K562 (cell line): Measurements from ENCODE around the gene VPS45. TPM values are rescaled to one million over a fixed set of nuclear protein-coding genes. Genes with fewer than 3 reads are reported as not detected.

Experiments
- ATAC-seq: fragments of 200-7000 bp; cut with Tn5 transposase; 3 replicates; pipeline ENCODE4 v1.9.1; 2020; ENCODE audit warnings: moderate library complexity
- Bru-seq: library from RNA; stranded (reverse); fragments of 400-500 nt; gene quantifications from one replicate; lab custom pipeline; 2021; lab: Mats Ljungman, UMichigan
- BruChase-seq, 2 experiments: library from RNA; stranded (reverse); fragments of 400-500 nt; gene quantifications; one replicate each; lab custom pipeline; 2021; lab: Mats Ljungman, UMichigan
- BruUV-seq: library from RNA; stranded (reverse); fragments of 400-500 nt; replicated peaks from 2 replicates; lab custom pipeline; 2021; lab: Mats Ljungman, UMichigan
- CTCF ChIA-PET: fragments of 300-600 bp; formaldehyde crosslinking; extraction: SDS; loops from one replicate; lab custom pipeline; 2021; ENCODE audit warnings: low intra/inter-chr PET ratio; lab: Yijun Ruan, JAX
- POLR2A ChIA-PET: fragments of 300-600, 350-650 bp; sonication (Branson Sonifier 250); formaldehyde crosslinking; extraction: SDS; loops from one replicate; lab custom pipeline; 2021; ENCODE audit warnings: antibody characterized with exemption, inconsistent platforms; lab: Yijun Ruan, JAX
- DNase-seq, 4 experiments: peaks; one replicate each; pipeline versions ENCODE4 v3.0.0 to v3.0.0-alpha.2; 2011 to 2018; ENCODE audit warnings: low spot score in 3 of 4, mixed read lengths in 3 of 4; ENCODE audit errors: extremely low read depth in 1 of 4
- FAIRE-seq: peaks from 2 replicates; lab custom pipeline; 2011; peaks lifted over from hg19 to GRCh38; lab: Jason Lieb, UNC
- H2AFZ ChIP-seq: 2 replicates; pipeline ENCODE4 v1.6.0; 2011; ENCODE audit warnings: low read depth, low read length, control low read depth, inconsistent platforms
- H3K27ac ChIP-seq: fragments of 200-600 bp; 3 replicates; pipeline ENCODE4 v1.8.0; 2011; ENCODE audit warnings: low read depth, mild to moderate bottlenecking, control low read depth, inconsistent platforms, low read length, moderate library complexity, mixed read lengths; ENCODE audit errors: extremely low read depth
- H3K27me3 ChIP-seq, 2 experiments: fragments of 300-600 bp in 1 of 2; 2 replicates in 1 of 2; 3 replicates in 1 of 2; pipeline versions ENCODE4 v1.6.0 to v1.8.0; 2011; ENCODE audit warnings: inconsistent platforms in 2 of 2, low read length in 2 of 2, mild to moderate bottlenecking in 1 of 2, mixed read lengths in 1 of 2, moderate library complexity in 1 of 2; ENCODE audit not compliant: control insufficient read depth in 2 of 2, insufficient read depth in 2 of 2
- H3K36me3 ChIP-seq: fragments of 300-600 bp; 3 replicates; pipeline ENCODE4 v1.8.0; 2011; ENCODE audit warnings: mild to moderate bottlenecking, low read length, inconsistent platforms; ENCODE audit not compliant: control insufficient read depth, insufficient read depth
- H3K4me1 ChIP-seq, 2 experiments: fragments of 200-600 bp in 1 of 2; replicated peaks in 1 of 2; 2 replicates in 1 of 2; 3 replicates in 1 of 2; pipeline versions ENCODE4 v1.5.1 to v1.8.0; 2011; ENCODE audit warnings: inconsistent platforms in 2 of 2, low read length in 2 of 2, mild to moderate bottlenecking in 1 of 2, mixed read lengths in 1 of 2, moderate library complexity in 1 of 2; ENCODE audit not compliant: control insufficient read depth in 2 of 2, insufficient read depth in 2 of 2
- H3K4me2 ChIP-seq: 2 replicates; pipeline ENCODE4 v1.6.1; 2011; ENCODE audit warnings: low read length, control low read depth, inconsistent platforms, mixed read lengths; ENCODE audit not compliant: insufficient read depth
- H3K4me3 ChIP-seq: fragments of 200-600 bp; sonication (generic), shearing (Covaris generic); 2 replicates; pipeline ENCODE4 v1.5.1; 2016; ENCODE audit warnings: control low read depth, inconsistent platforms
- H3K79me2 ChIP-seq: fragments of 200-600 bp; 3 replicates; pipeline ENCODE4 v1.8.0; 2011; ENCODE audit warnings: low read length, inconsistent platforms; ENCODE audit not compliant: control insufficient read depth, insufficient read depth
- H3K9ac ChIP-seq, 2 experiments: 2 replicates each; pipeline versions ENCODE4 v1.6.0 to v1.6.1; 2011; ENCODE audit warnings: low read depth in 2 of 2, low read length in 2 of 2, control low read depth in 1 of 2, inconsistent platforms in 1 of 2, mild to moderate bottlenecking in 1 of 2, mixed read lengths in 1 of 2; ENCODE audit not compliant: insufficient read depth in 1 of 2
- H3K9me1 ChIP-seq: one replicate; pipeline ENCODE4 v1.6.0; 2011; ENCODE audit warnings: inconsistent platforms, mild to moderate bottlenecking, low read length, moderate library complexity; ENCODE audit not compliant: control insufficient read depth, insufficient read depth
- H3K9me3 ChIP-seq: replicated peaks from 2 replicates; pipeline ENCODE4 v1.5.1; 2011; ENCODE audit warnings: low read depth, low read length, inconsistent platforms; ENCODE audit not compliant: control insufficient read depth, insufficient read depth
- H4K20me1 ChIP-seq: replicated peaks from 2 replicates; pipeline ENCODE4 v1.6.1; 2011; ENCODE audit warnings: low read length, inconsistent platforms, mixed read lengths; ENCODE audit not compliant: control insufficient read depth, insufficient read depth
- FOXK1 ChIP-seq: sonication (generic); formaldehyde crosslinking; IDR thresholded peaks from 2 replicates; pipeline ENCODE4 v1.8.0; 2022; ENCODE audit warnings: missing genetic modification reagents, mild to moderate bottlenecking, borderline replicate concordance
- SRSF7 ChIP-seq: fragments of 200-400 bp; formaldehyde crosslinking; optimal IDR thresholded peaks from 2 replicates; pipeline ENCODE3; 2017; ENCODE audit warnings: mild to moderate bottlenecking, low read depth, low read length
- TCF3 ChIP-seq: sonication (generic); formaldehyde crosslinking; IDR thresholded peaks from 2 replicates; pipeline ENCODE4 v1.4.0; 2020; ENCODE audit warnings: mild to moderate bottlenecking, missing genetic modification reagents
- ZNF124 ChIP-seq: sonication (generic); formaldehyde crosslinking; IDR thresholded peaks from 2 replicates; pipeline ENCODE4 v1.8.1; 2022; ENCODE audit warnings: missing genetic modification reagents
- ZNF780A ChIP-seq: fragments of 250-450 bp; sonication (Bioruptor Pico); IDR thresholded peaks from 2 replicates; pipeline ENCODE4 v1.5.0; 2021; ENCODE audit warnings: mild to moderate bottlenecking
- WGBS: fragments of 100-300 bp; shearing (Covaris generic); methylation state at CpG from one replicate; pipeline ENCODE4 v1.1.6; 2016; ENCODE audit warnings: low coverage, mixed read lengths; ENCODE audit not compliant: insufficient coverage; ENCODE audit errors: missing lambda C conversion rate; 5-methylcytosine and 5-hydroxymethylcytosine counted together
- in situ Hi-C: fragments of 300-500 bp; cut with MboI; formaldehyde crosslinking; loops from 4 replicates; pipeline ENCODE4 v1.15.0; 2018; ENCODE audit warnings: inconsistent platforms, mixed read lengths
- intact Hi-C: fragments of 100-400 bp; cut with micrococcal nuclease; formaldehyde crosslinking; loops from 2 replicates; pipeline ENCODE4 v1.14.2; 2022
- long read RNA-seq, 3 experiments: library from polyadenylated mRNA in 2 of 3; library from RNA in 1 of 3; unstranded in 2 of 3; stranded (forward) in 1 of 3; transcript quantifications; one replicate each; pipeline ENCODE4 v2.0.0, GENCODE V29; 2019 to 2022
- polyA minus RNA-seq, 3 experiments: library from RNA; depleted of rRNA, polyadenylated mRNA; stranded (reverse); fragments of >200 nt; gene quantifications; 2 replicates each; pipeline ENCODE4 v1.2.3, GENCODE V29; 2011
- polyA plus RNA-seq, 8 experiments: library from polyadenylated mRNA; depleted of rRNA in 4 of 8; stranded (reverse) in 5 of 8; unstranded in 3 of 8; fragments of >200 nt; fragmentation: Nextera tagmentation in 2 of 8; fragmentation: Illumina TruSeq in 1 of 8; extraction: Ambion mirVana in 2 of 8; extraction: Trizol in 1 of 8; gene quantifications; 2 replicates each; pipeline versions ENCODE4 v1.2.1 to v1.2.3, GENCODE V29; 2011 to 2014; ENCODE audit warnings: inconsistent platforms in 1 of 8, missing spikeins in 1 of 8
- total RNA-seq, 7 experiments: library from RNA; depleted of rRNA in 6 of 7; stranded (reverse); fragments of >200 nt in 6 of 7; fragmentation: Illumina TruSeq in 2 of 7; extraction: Trizol in 2 of 7; gene quantifications; 2 replicates each; pipeline versions ENCODE4 v1.2.1 to v1.2.3, GENCODE V29; 2011 to 2021; ENCODE audit warnings: low replicate concordance in 1 of 7
- TF ChIP-seq, protein P1 (sequence below): sonication (generic); formaldehyde crosslinking; IDR thresholded peaks from 2 replicates; pipeline ENCODE4 v1.8.1; 2022; ENCODE audit warnings: missing genetic modification reagents
- TF ChIP-seq, protein P2 (sequence below): fragments of 450-650 bp; formaldehyde crosslinking; IDR thresholded peaks from 2 replicates; pipeline ENCODE4 v1.4.0; 2020; ENCODE audit warnings: mild to moderate bottlenecking, moderate library complexity

The VPS45 gene, protein sequence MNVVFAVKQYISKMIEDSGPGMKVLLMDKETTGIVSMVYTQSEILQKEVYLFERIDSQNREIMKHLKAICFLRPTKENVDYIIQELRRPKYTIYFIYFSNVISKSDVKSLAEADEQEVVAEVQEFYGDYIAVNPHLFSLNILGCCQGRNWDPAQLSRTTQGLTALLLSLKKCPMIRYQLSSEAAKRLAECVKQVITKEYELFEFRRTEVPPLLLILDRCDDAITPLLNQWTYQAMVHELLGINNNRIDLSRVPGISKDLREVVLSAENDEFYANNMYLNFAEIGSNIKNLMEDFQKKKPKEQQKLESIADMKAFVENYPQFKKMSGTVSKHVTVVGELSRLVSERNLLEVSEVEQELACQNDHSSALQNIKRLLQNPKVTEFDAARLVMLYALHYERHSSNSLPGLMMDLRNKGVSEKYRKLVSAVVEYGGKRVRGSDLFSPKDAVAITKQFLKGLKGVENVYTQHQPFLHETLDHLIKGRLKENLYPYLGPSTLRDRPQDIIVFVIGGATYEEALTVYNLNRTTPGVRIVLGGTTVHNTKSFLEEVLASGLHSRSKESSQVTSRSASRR
- 62.1 and 168 TPM in 2 replicates for total RNA-seq (2011; cell fraction: chromatin; rRNA removed; ENCODE audit: low replicate concordance)
- 28.7 and 34.9 TPM in 2 replicates for total RNA-seq (2011; cell fraction: nucleolus; rRNA removed)
- total RNA-seq (2011; cell fraction: nucleoplasm; rRNA removed), result 61.0 and 81.9 TPM in 2 replicates
- total RNA-seq (2014; rRNA removed) (17.9 and 21.3 TPM in 2 replicates), total RNA-seq (2014; rRNA removed; fragmentation: Illumina TruSeq; extraction: Trizol) (42.6 and 44.6 TPM in 2 replicates), total RNA-seq (2015; rRNA removed; fragmentation: Illumina TruSeq; extraction: Trizol) (34.1 and 34.4 TPM in 2 replicates), total RNA-seq (2021) (27.0 and 27.4 TPM in 2 replicates), polyA plus RNA-seq (2011; rRNA removed) (37.1 and 48.2 TPM in 2 replicates), polyA plus RNA-seq (2014; fragmentation: Illumina TruSeq; extraction: Trizol) (30.8 and 38.3 TPM in 2 replicates), polyA plus RNA-seq (2014; fragmentation: Nextera tagmentation; extraction: Ambion mirVana) (10 to 100 TPM; 21.3 to 43.6 TPM), polyA plus RNA-seq (2014; rRNA removed) (24.1 and 31.5 TPM in 2 replicates), polyA minus RNA-seq (2011; rRNA and poly(A)+ RNA removed) (52.9 and 57.7 TPM in 2 replicates), Bru-seq, nascent RNA (percentile 65 among the genes with signal in this experiment), BruChase-seq, experiment 1, labeled RNA remaining after a 2-hour chase (percentile 73 among the genes with signal in this experiment), BruChase-seq, experiment 2, labeled RNA remaining after a 6-hour chase (percentile 74 among the genes with signal in this experiment)
- 13.3 and 19.3 TPM in 2 replicates for polyA plus RNA-seq (2011; cell fraction: cytosol; rRNA removed)
- polyA plus RNA-seq (2011; cell fraction: nucleus; rRNA removed), result 47.8 and 80.7 TPM in 2 replicates
- polyA plus RNA-seq (2012), result 27.7 and 37.9 TPM in 2 replicates
- polyA minus RNA-seq (2011; cell fraction: cytosol; rRNA and poly(A)+ RNA removed), result 14.2 and 14.5 TPM in 2 replicates
- 30.6 and 73.8 TPM in 2 replicates for polyA minus RNA-seq (2011; cell fraction: nucleus; rRNA and poly(A)+ RNA removed)
- long read RNA-seq, experiment 1, transcript VPS45-202 (15 exons, 2,790 nt), result major isoform, 60 of 81 reads
- long read RNA-seq, experiment 1, partial matches to known transcripts, result 3 of 81 reads
- long read RNA-seq, experiment 1, other reads (novel, unspliced or antisense), result 17 of 81 reads
- long read RNA-seq, experiment 2, transcript VPS45-202 (15 exons, 2,790 nt), result major isoform, 12 of 20 reads
- long read RNA-seq, experiment 2, partial matches to known transcripts, result 4 of 20 reads
- long read RNA-seq, experiment 2, other reads (novel, unspliced or antisense), result 3 of 20 reads
- long read RNA-seq, experiment 3, transcript VPS45-202 (15 exons, 2,790 nt), result major isoform, 25 of 31 reads
- long read RNA-seq, experiment 3, partial matches to known transcripts, result 0 of 31 reads
- long read RNA-seq, experiment 3, other reads (novel, unspliced or antisense), result 6 of 31 reads

DNA sequence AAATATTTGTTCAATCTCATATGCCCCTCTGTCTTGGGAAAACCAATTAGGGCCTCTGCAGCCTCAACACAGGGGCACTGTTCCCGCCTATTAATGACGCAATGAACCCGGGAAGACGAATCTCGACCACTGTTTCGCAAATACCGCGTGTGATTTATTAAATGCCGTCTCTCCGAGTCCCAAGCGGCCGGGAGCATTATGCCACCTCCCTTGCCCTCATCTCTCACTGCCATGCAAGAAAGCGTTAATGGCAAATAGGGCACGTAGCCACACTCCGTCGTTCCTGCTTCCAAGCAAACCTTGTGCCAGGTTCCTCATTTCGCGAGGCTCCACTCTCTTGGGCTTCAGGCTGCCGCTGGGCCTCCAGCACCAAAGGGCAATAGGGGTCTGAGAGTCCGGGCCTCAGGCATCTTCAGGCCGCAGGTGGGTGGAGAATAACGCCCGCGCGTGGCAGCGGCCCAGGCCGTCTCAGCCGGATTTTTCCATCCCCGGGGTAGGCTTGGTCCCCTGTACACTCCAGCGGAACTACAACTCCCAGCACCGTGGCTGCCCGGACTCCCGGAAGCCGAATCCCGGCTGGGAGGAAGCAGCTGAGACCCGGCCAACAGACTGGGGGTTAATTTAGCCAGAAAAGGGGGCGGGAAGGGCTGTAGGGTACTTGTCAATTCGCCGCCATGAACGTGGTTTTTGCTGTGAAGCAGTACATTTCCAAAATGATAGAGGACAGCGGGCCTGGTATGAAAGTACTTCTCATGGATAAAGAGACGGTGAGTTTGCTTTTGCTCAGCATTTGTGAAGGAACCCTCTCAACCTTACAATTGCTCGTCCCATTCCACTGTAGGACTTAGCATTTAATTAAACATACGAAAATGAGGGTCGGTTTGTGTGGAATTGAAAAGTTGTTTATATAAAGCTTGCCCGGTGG is at the start of gene VPS45:
VPS45 (plus strand) TSS at position 593 of the 925 bp plus-strand sequence; CDS start at position 675, 82 bp downstream.
- in situ Hi-C loops (no loop called here), intact Hi-C loops (loop anchor here (5.0 kb wide), 1 partner anchor 120 kb away; no protein-coding TSS in a partner anchor)
- H3K4me1 ChIP-seq, result peaks cover 9 to 14% of the 10 kb centered on the region in 2 experiments; a peak in 3 of 5 replicates
- FAIRE-seq, result peak; percentile 79
- BruUV-seq, result TSS peak; percentile 78
- ChIA-PET CTCF (interaction anchor here (1.2 to 1.6 kb wide), 2 partner anchors 102 to 105 kb away, joined by 3 to 5 read pairs; no protein-coding TSS in a partner anchor), POLR2A (interaction anchor here (0.7 to 2.2 kb wide), 7 partner anchors 10 to 180 kb away, joined by 3 to 19 read pairs (median 4); a partner anchor contains a TSS)
- H3K9me3 ChIP-seq, result no peaks in the 10 kb centered on the region
- H3K4me2 ChIP-seq, result peak within 1 kb of the TSS; percentile 88
- H3K9ac ChIP-seq, result peak within 1 kb of the TSS; percentile 72 to 90
- H3K27me3 ChIP-seq, result no peaks in the 10 kb centered on the region
- no peaks in the 10 kb centered on the region for H4K20me1 ChIP-seq
- H3K4me3 ChIP-seq, result peak within 1 kb of the TSS; percentile 47
- H2AFZ ChIP-seq, result peak within 1 kb of the TSS; percentile 98
- H3K79me2 ChIP-seq, result peaks cover 33% of the 10 kb centered on the region
- peak; percentile 87 to 94 (median 90) for DNase-seq
- WGBS, result 2% methylated on average over 45 of the region's 46 CpGs
- peak within 1 kb of the TSS; percentile 75 for H3K27ac ChIP-seq
- ATAC-seq, result peak; percentile 98
- H3K36me3 ChIP-seq, result peaks cover 17% of the 10 kb centered on the region; the same call in 2 of the 3 replicates
- no peaks in the 10 kb centered on the region for H3K9me1 ChIP-seq
- no peak for TF ChIP-seq SRSF7
- TF ChIP-seq FOXK1 (CRISPR knock-in tag), result no peak
- TF ChIP-seq ZNF780A (CRISPR knock-in tag), result no peak
- TF ChIP-seq TCF3, result 0 out of 2 replicates have a peak, but pooled peaks have one; percentile 11
- TF ChIP-seq ZNF124, result no peak
- TF ChIP-seq, protein P1, sequence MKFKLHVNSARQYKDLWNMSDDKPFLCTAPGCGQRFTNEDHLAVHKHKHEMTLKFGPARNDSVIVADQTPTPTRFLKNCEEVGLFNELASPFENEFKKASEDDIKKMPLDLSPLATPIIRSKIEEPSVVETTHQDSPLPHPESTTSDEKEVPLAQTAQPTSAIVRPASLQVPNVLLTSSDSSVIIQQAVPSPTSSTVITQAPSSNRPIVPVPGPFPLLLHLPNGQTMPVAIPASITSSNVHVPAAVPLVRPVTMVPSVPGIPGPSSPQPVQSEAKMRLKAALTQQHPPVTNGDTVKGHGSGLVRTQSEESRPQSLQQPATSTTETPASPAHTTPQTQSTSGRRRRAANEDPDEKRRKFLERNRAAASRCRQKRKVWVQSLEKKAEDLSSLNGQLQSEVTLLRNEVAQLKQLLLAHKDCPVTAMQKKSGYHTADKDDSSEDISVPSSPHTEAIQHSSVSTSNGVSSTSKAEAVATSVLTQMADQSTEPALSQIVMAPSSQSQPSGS, result no peak
- TF ChIP-seq, protein P2, sequence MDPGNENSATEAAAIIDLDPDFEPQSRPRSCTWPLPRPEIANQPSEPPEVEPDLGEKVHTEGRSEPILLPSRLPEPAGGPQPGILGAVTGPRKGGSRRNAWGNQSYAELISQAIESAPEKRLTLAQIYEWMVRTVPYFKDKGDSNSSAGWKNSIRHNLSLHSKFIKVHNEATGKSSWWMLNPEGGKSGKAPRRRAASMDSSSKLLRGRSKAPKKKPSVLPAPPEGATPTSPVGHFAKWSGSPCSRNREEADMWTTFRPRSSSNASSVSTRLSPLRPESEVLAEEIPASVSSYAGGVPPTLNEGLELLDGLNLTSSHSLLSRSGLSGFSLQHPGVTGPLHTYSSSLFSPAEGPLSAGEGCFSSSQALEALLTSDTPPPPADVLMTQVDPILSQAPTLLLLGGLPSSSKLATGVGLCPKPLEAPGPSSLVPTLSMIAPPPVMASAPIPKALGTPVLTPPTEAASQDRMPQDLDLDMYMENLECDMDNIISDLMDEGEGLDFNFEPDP (CRISPR knock-in tag), result no peak
